NCI-H1417 treated with DMSO at 0.1 percent for 48 hours (cell line): ENCODE measurements around the gene ARHGEF11.

ENCODE experiments used
- DNase-seq: peaks from one replicate; lab custom pipeline; 2025; lab: John Stamatoyannopoulos, UW

ARHGEF11 gene

DNA sequence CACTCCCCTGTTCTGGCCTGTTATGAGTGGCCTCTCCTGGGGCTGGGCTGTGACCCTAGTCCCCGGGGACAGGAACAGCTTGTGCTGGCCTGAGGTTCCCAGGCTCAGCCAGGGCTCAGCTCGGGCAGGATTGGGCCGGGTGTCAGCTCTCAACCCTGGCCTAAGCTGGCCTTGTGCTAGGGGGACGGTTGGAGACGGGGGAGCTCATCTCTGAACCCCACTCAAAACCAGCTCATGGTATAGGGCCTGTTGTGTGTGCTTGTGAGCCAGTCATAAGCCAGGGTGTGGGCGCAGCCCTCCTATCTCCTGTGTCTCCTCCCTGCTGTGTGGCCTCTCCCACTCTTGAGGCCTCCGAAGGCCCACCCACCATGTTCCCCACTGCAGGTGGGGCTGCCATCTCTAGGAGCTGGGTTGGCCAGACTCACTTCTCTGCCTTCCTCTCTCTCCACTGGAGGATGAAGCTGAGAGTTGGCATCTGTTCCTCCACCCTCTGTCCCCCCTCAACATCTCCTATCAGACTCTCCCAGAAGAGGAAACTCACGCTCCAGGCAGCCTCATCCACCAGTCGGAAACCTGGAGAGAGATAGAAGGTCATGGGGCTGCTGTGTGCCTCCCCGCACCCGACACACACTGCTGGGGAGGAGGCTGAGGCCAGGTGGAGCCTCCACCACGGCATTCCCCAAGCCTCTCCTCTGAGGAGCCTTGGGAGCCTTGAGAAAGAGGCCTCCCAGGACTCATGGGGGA, 150.7 kb downstream of the ARHGEF11 start:
- DNase-seq = no peak

DNA sequence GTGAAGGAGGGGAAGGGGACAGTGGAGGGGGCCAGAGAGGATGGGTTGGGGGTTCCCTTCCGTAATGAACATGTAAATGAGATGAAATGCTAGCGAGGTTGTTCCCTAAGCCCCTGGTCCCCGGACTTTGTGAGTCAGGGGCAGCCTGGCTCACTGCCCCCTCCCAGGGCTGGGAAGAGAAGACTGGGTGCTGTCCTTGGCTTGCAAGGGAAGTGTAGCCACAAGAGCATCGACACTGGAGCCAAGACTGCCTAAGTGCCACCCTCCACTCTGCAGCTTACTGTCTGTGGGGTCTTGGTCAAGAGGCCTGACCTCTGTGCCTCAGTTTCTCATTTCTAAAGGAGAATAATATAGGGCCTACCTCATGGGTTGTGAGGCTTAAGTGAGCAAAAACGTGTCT, 151.5 kb downstream of the ARHGEF11 start:
- DNase-seq = no peak

DNA sequence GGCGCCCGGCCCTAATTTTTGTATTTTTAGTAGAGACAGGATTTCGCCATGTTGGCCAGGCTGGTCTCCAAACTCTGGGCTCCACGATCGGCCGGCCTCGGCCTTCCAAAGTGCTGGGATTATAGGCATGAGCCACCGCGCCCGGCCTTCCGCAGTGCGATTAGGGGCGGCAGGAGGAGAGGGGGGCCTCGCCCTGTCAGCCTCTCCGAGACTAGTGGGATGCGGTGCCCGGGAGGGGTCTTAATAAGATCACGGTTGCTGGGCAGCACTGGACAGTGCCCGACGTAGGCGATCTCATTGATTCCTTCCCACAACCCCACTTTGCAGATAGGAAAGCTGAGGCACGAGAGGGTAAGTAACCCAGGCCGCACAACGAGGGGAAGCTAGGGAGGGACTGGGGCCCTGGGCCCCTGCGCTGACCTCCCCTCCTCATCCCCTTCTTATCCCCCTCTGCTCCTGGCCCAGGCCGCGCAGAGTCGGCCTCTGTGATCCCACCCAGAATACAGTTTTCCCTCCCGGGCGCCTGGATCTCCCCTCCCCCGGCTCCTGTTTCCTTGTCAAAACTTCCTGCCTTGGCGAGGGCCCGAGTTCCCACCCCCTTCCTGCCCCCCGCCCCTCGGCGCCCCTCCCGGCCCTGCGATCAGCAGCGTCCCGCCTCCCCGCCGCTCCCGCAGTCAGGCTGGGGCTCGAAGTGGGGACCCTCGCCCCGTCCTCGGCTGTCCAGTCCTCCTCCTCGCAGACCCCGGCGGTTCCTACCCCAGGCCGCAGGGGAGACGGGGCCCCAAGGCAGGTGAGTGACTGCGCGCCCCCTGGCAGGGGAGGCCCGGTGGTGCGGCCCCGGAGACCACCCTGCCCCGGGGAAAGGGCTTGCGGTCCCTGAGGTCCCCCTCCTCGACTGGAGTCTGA, 152.2 kb downstream of the ARHGEF11 start, which contains the start of gene PEAR1:
Gene PEAR1, plus strand, starts transcription at position 671 of the 906 bp plus-strand sequence. CDS start 10,209 bp downstream, outside the sequence.
- no peak for DNase-seq

DNA sequence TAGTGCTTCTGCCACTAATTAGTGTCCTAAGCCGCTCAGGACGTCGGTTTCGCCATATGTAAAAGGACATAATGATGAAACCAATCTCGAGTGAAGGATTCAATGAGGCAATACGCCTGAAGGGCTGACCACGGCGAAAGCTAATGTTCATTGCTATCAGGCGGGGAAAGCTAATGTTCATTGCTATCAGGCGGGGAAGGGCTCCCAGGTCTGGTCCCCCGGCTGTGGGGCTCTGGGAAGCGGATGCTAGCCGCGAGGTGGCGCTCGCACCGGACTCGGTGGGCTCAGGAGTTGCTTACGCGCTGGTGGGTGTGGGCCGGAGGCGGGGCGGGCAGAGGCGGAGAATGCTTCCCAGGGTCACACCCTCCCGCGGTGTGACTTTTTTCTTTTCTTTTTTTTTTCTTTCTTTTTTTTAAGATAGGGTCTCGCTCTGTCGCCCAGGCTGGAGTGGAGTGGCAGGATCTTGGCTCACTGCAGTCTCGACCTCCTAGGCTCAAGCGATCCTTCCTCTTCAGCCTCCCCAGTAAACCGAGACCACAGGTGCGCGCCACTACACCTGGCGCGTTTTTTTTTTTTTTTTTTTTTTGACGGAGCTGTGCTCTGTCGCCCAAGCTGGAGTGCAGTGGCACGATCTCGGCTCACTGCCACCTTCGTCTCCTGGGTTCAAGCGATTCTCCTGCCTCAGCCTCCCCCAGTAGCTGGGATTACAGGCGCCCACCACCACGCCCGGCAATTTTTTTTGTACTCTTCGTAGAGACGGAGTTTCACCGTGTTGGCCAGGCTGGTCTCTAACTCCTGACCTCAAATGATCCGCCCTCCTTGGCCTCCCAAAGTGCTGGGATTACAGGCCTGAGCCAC, 153.1 kb downstream of the ARHGEF11 start:
- DNase-seq = no peak

DNA sequence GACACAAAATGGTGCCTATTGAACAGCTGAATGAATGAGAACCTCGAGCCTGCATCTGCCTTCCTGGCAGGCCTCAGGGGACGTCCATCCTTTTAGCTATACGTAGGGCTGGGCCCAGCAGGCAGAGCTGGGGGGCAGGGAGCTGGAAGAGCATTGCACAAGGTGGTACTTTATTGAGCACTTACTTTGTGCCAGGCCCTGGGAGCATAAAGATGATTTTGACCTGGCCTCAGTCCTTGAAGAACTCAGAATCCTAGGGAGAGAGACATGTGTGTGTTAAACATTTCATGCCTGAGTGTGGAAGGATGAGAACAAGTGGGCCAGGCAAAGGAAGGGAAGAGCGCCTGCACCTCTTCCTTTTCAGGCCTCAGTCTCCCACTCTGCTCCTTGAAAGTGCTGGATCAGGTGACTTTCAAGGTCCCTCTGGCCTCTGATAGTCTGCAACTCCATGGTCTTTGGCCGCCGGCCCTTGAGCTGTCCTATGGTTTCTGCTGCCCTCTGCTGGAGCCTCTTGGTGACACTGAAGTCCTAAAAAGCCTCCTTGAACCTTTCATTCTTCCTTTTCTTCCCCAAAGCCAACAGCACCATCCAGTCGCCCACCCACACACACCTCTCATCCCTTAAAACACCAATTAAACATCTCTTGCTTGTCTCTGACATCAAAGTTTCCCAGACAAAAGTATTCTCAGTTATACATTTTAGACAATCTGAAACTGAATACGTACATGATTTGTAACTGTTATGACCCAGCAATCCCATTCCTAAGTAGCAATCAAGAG, 155.6 kb downstream of the ARHGEF11 start:
- peak; percentile 15 for DNase-seq

DNA sequence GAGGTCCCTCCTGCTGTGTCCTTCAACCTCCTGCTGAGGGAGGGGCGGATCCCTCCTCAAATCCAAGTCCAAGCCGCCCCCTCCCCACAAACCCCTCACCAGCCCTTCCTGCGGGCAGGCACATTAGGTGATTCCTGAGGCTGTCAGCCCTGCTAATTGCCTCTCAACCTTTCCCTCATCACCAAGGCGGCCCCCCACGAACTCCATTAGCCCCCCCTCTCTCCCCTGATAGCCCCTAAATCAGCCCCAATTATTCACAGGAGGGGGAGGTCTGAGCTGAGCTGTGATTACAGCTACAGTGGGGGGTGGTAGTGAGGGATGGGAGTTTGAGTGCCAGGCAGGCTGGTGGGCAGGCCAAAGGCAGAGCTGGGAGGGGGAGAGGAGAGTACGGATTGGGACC, 157.8 kb downstream of the ARHGEF11 start:
- DNase-seq = no peak

DNA sequence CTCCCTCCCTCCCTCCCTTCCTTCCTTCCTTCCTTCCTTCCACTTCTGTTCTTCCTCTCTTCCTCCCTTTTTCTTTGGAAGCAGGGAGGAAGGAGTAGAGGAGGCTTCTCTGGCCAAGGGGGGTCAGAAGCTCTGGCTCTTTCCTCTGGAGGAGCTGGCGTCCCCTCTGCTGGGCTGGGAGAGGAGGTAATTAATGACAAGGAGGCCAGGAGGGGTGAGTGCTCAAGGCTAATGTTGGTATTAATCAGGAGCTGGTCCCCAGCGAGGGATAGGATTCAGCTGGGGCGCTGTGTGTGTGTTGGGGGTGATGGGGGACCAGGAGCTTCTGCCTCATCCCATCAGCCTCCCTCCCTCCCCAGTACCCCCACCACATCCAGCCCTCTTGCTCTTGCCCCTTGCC, 158.2 kb downstream of the ARHGEF11 start:
- DNase-seq = no peak

DNA sequence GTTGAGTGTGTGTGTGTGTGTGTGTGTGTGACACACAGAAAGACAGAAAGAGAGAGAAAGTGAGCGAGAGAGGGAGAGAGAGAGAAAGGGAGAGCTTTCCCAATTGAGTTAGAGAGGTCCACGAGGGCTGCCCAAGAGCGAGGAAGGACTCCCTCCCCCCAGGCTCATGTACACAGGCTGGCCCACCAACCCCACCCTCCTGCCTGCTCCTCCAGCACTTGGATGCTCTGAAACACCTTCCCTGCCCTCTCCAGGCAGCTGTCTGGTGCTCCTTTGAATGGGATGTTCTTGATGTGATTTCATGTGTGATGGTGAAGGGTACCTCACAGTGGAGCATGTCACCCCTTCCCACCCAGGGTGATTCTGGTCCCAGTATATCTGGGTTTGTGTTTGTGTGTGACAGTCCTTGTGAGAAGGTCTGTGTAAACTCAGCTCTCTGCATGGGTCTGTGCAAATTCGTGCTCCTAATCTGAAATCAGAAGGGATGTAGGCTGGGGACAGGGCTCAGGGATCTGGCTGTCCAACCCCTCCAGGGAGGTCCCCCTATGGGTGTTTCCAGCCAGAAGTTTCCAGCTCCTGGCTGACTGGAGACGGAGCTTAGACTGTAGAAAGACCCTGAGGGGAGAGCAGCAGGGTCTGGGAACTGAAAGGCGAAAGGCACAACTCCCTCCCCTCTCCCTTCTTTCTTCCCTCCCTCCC, 158.8 kb downstream of the ARHGEF11 start:
- no peak for DNase-seq

DNA sequence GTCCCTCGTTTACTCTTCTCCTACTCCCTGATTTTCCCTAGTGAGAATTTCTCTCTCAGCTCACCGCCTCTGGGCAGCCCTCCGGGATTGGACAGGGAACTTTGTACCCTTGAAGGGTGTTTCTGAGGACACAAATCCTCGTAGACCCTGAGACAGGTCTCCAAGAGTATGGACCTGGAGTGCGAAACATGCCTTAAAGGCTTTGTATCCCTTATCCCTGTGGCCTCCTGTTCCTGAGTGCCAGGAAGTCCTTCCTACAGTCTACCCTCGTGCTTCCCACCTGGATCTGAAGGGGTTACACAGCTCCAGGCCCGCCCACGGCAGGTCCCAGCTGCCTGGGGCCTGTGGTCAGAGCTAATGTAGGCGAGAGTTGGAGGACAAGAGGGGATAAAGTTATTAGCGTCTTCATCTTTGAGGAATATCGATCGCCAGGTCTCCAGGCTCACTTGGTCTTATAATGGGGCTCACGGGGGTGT, 159.6 kb downstream of the ARHGEF11 start:
- no peak for DNase-seq

DNA sequence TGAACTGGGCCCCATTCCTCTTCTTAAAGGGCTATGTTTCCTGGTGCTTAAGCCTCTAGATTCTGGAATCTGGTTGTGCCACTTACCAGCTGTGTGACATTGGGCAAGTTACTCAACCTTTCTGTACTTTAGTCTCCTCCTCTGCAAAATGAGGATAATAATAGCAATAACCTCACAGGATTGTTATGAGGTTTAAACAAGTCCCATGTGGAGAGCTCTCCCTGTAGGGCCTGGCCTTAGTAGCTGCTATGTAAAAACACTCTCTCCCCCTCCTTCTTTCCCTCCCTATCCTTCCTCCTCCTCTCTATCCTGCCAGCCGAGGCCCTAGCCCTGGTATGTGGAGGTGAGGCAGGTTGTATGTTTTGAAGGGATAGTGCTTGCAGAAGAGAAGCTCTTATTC, 160.2 kb downstream of the ARHGEF11 start:
- no peak for DNase-seq
